Amniotic epithelial cell (primary cell): ENCODE data around the gene CMTM6.
"Not testable (repeated sequence)": the region's sequence is repeated elsewhere in the genome, so short reads cannot be mapped to it uniquely, and the experiment has no call there.

Experiments
- DNase-seq: peaks from one replicate; pipeline ENCODE4 v3.0.0-alpha.2; 2010; ENCODE audit warnings: low read depth

Gene CMTM6

DNA sequence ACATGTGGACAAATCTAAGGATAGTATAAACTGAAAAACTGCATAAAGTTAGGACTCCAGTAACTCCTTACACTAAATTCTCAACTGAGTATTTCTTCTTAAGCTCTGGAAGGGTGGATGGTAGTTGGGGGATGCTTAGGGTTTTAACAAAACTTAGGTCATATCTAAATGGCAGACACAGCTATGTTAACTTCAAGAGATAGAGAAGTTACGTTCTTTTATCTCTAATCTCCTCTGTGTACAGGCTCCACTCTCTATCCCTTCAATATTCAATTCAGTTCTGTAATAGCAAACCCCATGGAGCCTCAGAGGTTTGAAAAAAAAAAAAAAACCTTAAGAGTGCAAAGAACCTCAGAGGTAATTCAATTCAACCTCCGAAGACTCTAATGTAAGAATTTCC, 3.1 kb downstream of the CMTM6 start:
- DNase-seq: no peak

DNA sequence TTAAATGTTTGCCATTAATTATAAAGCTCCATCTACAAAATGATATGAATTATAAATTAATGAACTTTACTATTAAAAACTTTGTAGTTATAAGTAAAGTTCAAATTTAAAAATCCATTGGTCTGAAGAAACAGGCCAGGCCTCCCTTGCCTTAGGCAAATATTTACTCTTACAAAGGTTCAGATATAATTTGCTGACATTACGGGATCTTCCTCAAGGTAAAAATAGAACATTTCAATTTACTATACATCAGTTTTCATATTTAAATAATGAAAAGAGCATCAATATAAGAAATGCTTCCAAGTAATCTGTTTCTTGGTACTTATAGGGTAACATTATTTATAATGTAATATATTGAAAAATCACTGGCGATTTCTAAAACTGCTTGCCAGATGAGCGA, 3.7 kb downstream of the CMTM6 start:
- DNase-seq: no peak

DNA sequence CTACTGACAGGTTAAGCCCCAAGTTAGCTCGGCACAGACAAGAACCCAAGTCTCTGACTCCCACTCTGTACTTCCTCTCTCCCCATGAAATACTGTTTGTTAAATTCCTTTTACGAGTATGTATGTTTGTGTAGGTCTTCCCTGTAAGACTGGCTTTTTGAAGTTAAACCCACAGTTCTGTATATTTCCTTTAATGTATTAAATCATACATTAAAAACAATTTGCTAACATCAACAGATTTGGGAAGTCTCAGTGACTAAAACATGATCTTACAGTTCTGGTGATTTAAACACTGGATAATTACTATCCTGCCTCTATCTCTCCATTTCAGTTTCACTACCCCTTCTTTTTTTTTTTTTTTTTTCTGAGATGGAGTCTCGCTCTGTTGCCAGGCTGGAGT, 4.4 kb downstream of the CMTM6 start:
- DNase-seq: no peak

DNA sequence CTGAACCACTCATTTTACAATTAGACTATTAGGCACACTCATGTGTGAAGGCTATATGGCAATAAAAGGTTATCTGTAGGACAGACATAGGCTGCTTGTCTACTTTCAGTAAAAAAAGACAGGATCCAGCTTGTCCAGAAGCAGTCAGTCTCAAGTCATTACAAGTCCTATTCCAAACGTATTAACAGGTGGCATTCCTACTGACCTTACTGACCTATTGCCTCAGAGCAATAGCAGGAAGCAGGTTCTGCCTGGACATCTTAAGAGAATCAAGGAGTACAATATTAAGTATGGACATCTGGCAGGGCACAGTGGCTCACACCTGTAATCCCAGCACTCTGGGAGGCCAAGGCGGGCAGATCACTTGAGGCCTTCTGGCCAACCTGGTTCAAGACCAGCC, 7.0 kb downstream of the CMTM6 start:
- no peak for DNase-seq

DNA sequence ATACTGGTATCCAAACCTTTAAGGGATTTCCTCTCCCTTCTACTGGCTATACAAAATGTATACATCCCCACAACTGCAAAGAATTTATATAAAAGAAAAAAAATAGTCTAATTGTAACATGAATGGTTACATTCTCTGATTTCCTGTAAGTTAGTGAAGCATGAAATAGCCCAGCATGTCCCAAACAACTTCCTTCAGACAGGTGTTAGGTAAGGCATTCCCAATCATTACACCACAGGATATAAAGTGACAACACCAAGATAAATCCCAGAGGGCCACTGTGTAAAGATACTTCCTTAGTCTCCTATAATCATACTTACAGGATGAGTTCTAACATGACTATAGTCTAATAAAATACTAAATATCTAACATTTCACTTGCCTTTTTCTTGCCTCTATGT, 7.6 kb downstream of the CMTM6 start:
- no peak for DNase-seq

DNA sequence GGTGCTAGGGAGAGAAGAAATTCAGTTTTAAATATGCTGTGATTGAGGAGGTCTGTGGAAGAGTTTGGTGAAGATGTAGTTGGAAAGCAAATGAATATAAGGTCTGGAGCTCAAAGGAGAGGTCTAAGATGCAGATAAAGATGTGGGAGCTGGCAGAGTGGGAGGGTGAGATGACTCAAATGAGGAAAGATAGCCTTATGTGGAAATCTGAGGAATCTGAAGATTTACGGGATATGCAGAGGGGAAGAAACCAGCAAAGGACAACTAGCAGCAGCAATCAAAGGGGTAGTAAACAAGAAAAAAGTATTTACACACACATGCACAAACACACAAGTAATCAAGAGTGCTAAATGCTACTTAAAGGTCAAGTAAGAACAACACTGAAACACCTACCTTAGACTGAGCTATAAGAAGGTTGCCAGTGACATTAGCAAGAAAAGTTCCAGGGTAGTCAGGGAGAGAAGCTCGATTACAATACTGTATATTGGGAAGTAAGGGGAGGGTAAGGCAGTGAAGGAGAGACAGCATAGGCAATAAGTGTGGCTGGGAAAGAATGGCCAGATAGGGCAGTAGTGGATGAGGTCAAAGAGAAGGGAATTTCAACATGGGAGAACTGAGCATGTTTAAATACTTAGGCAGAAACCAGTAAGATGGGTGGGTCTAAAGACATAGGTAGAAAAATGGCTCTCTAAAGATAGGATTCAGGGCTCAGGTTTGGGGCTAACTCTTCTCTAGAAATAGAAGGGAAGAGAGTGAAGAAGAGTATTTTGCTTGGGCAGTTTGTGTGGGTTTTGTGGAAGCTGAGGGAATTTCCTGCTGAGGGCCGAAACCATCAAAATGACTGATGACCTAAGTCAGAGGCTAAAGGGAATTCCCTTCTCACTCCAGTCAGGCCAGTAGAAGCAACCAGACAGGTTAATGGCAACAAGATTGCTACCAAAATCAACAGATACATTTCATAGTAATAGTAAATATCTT, 8.9 kb downstream of the CMTM6 start:
- peak; percentile 91 for DNase-seq

DNA sequence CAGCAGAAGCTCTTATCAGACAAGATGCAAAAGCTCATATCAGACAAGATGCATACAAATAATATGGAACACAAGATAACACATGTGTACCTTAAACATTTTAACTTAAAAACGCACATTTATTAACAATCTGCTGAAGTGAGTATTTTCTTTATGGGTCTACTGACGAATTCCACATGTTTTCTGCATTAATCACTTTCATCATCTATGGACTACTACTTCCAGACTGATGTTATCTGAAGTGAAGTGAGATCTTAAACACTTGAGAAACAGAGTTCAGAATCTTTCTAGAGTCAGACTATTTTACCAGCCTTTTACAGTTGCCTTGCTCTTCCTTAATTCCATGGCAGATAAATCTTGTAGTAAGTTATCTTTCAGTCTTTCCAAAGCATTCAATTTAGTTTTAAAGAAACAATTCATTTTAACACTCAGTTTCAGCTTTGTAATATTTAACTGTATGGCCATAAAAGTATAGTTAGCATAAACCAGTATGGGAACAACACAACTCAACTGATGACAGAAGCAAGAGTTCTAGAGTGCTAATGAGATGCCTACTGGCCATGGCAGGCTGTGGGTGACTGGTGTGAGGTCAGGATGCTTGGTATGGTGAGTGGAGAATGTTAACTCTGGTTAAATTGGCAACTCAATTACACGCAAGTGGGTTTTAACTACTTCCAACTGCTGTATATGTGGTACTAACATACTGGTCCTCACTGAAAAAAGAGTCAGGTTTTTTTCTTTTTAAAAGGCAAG, 9.8 kb downstream of the CMTM6 start:
- peak; percentile 43 for DNase-seq

DNA sequence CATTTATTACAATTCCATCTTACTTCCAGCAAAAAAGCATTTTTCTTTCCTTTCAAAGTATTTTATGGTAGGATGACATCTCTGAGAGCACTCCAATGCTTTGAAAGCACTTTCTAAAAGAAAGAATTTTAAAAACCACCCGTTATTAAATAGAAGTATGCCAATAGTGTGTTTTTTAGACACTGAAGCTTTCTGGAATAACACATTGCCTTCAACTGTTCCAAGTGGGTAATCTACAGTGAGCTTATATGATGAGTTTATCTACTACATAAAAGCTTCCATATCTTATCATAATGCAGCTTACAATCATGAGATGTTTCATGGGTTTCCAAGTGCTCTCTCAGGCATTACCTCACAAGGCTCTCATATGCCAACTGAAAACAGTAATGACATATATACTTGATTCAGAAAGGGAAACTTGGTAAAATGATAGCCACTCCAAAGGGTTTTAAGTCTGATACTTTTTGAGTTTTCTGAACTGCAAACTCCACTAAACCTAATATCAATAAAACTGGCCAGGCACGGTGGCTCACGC, 14.1 kb downstream of the CMTM6 start:
- peak; percentile 79 for DNase-seq

DNA sequence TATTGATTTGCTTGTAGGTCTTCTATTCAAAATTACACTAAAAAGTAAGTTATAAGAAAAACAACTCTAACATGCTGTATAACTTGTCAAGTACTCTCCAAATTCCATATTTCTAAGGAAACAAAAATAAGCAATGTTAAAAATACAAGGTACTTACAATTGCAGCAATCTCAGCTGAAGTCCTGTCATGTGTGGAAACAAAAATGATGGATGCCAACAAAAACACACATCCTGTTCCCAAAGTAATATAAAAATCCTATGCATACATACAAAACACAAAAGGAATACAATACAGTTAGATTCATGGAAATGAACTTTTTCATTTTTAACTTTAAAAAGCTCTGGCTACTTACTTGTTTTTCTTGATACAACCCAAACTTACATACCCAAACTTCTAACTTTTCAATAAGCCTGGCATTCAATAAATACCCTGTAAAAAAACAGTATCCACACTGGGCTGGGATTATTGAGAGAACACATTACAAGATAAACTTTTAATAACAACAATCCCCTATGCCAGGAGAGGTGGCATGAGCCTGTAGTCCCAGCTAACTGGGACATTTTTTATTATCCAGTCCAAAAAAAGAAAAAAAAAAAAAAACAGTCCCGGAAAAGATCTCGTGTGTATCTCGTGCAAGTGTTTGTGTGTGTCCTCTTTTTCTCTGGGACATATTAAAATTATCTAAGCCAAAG, 14.7 kb downstream of the CMTM6 start:
- no peak for DNase-seq

DNA sequence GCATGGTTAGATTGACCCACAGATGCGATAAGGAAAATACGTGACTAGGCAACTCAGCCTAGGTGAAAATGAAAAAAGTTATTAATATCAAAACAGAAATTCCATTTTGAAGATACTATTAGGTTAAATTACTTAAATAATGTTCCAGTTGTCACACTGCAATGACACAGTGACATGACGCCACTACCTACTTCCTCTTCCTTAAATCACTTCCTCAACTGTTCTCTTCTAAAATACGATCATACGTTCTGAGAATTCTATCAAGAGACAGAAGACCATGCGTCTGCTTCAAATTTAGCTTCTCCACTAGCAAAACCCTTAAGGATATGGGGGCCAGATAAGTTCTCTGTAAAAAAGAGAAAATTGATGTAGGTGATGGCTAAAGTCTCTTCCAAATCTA, 18.2 kb downstream of the CMTM6 start:
- no peak for DNase-seq

DNA sequence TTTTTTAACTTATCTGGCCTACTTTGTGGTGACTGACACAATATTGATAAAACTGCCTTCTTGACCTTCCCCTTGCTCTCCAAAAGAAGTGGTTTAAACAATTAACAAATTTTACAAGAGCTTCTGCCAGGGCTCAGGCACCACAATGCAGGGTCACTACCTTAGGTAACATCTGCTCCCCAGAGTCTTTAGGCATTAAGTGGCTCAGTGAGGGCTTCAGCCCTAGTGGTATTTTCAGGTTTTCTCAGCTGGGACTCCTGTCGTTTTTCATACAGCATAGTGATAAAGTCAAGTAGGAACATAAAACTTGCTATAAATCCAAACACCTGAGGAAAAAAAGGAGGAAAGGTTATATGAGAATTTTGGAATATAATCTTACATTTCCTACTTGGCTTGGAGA, 18.9 kb downstream of the CMTM6 start:
- DNase-seq: no peak

DNA sequence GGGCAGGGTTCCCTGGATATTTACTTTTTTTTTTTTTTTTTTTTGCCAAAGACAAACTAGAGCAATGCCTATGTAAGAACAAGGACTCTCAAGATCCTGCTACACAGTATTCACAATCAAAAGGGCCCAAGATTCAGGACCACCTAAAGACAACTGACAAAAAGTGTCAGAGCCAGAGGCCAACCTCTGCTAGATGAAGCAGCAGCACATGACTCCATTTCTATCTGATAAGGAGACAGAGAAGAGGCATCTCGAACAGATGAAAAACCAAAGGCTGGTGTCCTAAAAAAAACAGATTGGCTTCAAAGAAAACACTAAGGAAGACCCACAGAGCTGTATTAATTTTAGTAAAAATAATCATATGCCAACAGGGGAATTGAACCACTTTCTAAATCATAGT, 20.0 kb downstream of the CMTM6 start:
- no peak for DNase-seq

DNA sequence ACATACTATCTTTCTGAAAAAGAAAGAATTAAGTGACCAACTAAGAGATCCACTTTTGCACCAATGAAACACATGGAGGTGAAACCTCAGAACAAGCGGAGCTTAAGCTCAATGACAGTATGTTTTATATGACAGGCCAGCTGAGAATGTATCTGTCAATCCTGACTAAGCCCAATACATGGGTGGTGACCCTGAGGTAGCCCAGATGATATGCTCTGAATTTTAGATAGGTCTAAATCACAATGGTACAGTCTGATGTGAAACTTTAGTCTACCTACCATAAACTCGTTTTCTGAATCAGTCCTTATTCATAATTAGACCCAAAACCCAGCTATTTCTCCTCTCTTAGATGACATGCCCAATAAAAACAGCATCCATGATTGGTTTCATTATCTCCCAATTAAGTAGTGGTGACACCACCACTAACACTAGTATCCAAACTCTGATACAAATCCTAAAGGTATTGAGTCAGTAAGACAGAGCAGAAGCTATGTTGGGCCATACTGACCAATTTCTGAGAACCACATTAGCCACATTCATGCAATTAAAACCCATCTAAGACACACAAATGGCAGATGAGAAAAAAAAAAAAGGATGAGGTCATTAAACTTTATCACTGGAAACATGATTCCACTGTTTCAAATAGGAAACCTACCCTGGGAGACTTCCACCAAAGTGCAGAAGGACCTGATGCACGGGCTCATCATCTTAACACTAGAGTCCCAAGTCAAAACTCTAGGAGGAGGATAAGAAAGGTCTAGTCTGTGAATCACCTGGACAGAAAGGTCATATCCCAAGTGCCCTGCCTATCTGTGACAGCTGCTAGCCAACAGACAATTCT, 20.6 kb downstream of the CMTM6 start:
- no peak for DNase-seq

DNA sequence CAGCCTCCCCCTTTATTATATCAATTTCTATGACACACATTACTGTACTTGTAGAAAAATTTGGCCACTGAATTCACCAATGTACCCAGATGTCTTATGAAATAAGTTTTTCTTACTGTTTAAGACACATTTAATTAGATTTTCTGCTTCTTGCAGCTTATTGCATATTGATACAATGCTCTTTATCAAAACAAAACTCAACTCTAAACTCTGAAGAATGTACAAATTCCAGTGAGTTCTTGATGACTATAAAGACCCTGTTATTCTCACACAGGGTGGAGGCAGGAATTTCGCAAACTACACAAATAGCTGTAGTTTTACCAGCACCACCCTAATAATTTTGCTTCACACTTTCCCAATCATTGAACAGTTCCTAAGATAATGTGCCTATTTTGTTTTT, 22.0 kb downstream of the CMTM6 start:
- DNase-seq: no peak

DNA sequence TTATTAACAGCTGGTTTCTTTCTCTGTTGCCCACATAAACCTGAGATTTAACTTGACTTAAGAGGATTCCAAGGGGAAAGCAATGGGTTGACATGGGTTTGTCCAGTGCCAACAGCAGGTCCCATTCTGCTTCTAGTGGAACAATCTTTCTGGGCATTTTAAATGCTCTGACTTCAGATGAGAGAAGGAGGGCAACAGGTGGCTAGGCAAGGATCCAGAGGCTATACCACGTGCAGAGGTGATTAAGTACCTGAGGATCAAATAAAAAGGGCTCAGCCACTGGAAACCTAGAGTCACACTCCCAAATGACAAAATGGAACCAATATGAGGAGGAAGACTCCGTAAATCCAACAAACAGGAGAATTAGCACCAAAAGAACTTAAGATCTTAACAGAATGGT, 28.5 kb downstream of the CMTM6 start:
- no peak for DNase-seq

DNA sequence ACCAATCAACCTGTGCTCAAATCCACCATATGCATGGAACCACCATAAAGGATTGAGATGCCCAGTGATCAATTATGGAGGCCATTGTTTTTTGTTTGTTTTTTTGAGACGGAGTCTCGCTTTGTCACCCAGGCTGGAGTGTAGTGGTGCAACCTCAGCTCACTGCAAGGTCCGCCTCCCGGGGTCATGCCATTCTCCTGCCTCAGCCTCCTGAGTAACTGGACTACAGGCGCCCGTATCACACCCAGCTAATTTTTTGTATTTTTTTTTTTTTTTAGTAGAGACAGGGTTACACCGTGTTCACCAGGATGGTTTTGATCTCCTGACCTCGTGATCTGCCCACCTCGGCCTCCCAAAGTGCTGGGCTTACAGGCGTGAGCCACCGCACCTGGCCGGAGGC, 30.5 kb downstream of the CMTM6 start:
- not testable (repeated sequence) for DNase-seq

DNA sequence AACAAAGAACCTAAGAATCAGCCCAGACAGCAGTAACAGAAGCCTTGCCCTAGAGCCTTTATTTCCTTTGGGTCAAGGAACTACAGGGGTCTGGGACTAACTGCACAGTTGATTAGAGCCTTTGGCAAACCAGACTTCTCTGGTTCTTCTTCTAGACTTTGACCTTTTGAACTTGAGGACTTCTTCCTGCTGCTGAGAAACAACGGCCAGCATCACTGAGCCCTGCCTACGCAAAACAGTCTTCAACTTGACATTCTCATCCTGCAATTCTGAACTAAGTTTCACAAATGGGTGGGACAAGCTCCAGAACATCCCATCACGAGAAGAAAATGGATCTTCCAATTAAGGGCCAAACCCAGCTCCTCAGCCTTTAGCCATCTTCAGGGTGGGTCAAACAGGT, 31.4 kb downstream of the CMTM6 start:
- DNase-seq: no peak

DNA sequence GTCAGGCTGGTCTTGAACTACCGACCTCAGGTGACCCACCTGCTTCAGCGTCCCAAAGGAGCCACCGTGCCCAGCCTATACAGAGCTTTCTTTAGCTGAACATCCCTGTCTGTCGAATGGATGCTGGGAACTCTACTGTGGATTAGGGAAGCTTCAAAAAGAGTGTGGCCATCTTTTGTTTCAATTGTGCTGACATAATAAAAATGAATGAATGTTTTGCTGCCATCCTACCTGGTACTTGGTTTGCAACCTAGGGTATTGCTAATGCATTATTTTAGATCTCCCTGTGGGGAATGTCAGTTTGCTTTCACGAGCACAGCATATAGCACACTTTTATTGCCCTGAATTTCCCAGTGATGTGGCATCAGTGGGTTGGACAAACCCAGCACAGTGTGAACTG, 32.3 kb downstream of the CMTM6 start:
- DNase-seq: no peak

DNA sequence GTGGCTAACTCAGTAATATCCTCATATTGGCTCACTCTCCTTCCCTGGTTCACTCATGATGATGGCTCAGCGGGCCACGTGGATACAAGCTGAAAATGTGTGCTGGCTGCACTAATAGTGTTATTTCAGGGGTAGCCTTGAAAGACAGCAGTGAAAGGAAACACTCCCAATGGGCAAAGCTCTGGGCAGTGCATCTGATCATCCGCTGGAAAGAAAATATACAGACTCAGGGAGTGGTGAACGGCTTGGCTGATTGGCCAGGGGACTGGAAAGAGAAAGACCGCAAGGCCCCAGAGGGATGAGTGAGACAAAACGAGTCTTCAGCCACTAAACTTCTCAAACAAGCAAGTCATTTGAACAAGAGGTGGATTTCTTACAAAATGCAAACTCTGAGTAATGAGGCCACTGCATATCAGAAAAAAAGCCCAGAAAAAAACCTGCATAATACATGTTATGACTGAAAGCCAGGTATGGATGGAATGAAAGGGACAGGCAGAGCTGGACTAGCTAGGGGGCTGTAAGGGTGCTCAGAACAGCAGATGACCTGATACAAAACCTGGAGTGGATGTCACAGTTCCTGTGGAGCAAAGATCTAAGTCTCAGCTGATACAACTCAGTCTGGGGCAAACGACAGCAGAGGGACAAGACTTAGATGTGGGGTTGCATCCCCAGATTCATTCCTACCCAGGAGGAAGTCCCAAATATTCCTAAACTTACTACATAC, 33.3 kb downstream of the CMTM6 start:
- no peak for DNase-seq

DNA sequence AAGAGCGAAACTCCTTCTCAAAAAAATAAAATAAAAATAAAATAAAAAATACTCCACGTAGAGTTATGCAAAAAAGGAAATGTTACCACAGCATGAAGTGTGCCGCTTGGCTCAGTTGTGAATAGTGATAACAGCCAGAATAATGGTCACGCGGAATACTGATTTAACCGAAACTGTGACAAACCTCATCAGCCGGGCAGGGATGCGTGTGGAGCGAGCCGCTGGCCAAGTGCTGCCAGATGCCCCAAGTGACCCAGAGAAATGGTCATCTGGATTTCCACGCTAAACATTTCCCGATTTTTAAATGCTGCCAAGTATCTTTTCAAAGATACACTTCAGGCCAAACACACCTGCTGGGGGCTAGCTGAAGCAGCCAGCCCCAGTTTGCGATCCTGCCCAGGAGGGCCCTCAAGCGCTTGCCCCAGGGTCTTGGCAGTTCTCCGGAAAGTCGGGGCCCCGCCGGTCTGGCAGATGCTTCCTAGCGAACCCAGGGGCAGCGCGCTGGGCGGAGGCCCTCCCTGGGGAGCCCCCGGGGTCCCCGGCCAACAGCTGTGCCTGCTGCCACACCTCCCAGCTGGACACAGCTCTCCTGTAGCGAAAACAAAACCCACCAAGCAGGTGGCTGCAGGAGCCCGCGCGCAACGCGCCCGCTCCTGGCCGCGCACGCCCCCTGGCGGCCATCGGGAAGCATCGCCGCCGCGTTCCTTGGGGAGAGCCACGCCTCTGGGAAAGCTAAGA, 35.1 kb downstream of the CMTM6 start:
- peak; percentile 33 for DNase-seq
